H9 (cell line): ENCODE measurements around the gene HES1. TPM values are rescaled to one million over a fixed set of nuclear protein-coding genes. Genes with fewer than 3 reads are reported as not detected.
A peak's percentile ranks its signal among the peaks of the same experiment; 100 is the strongest.

Source experiments
- DNase-seq: peaks from one replicate; pipeline ENCODE4 v3.0.0-alpha.2; 2017
- H2AFZ ChIP-seq: one replicate; pipeline ENCODE4 v1.6.1; 2013; ENCODE audit warnings: mild to moderate bottlenecking, low read length, control low read depth, moderate library complexity
- H2AK5ac ChIP-seq: 2 replicates; pipeline ENCODE4 v1.6.1; 2013; ENCODE audit warnings: low read length, control low read depth, mixed read lengths; ENCODE audit not compliant: insufficient read length
- H2BK120ac ChIP-seq: one replicate; pipeline ENCODE4 v1.6.1; 2013; ENCODE audit warnings: low read depth, mild to moderate bottlenecking, low read length, control low read depth, inconsistent platforms; ENCODE audit not compliant: poor library complexity, severe bottlenecking
- H2BK12ac ChIP-seq: 2 replicates; pipeline ENCODE4 v1.6.1; 2013; ENCODE audit warnings: low read length, control low read depth, mixed read lengths, low read depth; ENCODE audit not compliant: insufficient read length
- H2BK15ac ChIP-seq: 2 replicates; pipeline ENCODE4 v1.6.1; 2013; ENCODE audit warnings: low read depth, low read length, control low read depth
- H2BK20ac ChIP-seq: one replicate; pipeline ENCODE4 v1.6.1; 2013; ENCODE audit warnings: low read depth, mild to moderate bottlenecking, low read length, control low read depth, inconsistent platforms; ENCODE audit not compliant: poor library complexity, severe bottlenecking
- H2BK5ac ChIP-seq: 2 replicates; pipeline ENCODE4 v1.6.1; 2013; ENCODE audit warnings: low read length, control low read depth, mixed read lengths; ENCODE audit not compliant: insufficient read length
- H3K14ac ChIP-seq: 2 replicates; pipeline ENCODE4 v1.6.1; 2013; ENCODE audit warnings: low read length, control low read depth; ENCODE audit not compliant: insufficient read depth
- H3K18ac ChIP-seq: 2 replicates; pipeline ENCODE4 v1.6.1; 2013; ENCODE audit warnings: low read depth, mild to moderate bottlenecking, mixed read lengths, low read length, control low read depth; ENCODE audit not compliant: insufficient read length
- H3K23ac ChIP-seq: 2 replicates; pipeline ENCODE4 v1.6.1; 2013; ENCODE audit warnings: low read length, control low read depth, mixed read lengths, low read depth; ENCODE audit not compliant: insufficient read length
- H3K23me2 ChIP-seq: 2 replicates; pipeline ENCODE4 v1.6.1; 2013; ENCODE audit warnings: low read depth, mild to moderate bottlenecking, mixed read lengths, low read length, control low read depth; ENCODE audit not compliant: insufficient read length, poor library complexity, severe bottlenecking
- H3K27ac ChIP-seq: 2 replicates; pipeline ENCODE4 v1.5.1; 2013; ENCODE audit warnings: low read length, control low read depth, mixed read lengths, low read depth; ENCODE audit not compliant: insufficient read length
- H3K27me3 ChIP-seq: 2 replicates; pipeline ENCODE4 v1.6.1; 2013; ENCODE audit warnings: low read length, control low read depth, inconsistent platforms; ENCODE audit not compliant: insufficient read depth
- H3K4ac ChIP-seq: 2 replicates; pipeline ENCODE4 v1.6.1; 2013; ENCODE audit warnings: low read depth, mild to moderate bottlenecking, control low read depth, inconsistent platforms, low read length, moderate library complexity
- H3K4me1 ChIP-seq: 2 replicates; pipeline ENCODE4 v1.6.1; 2013; ENCODE audit warnings: low read length, control low read depth, inconsistent platforms; ENCODE audit not compliant: insufficient read depth
- H3K4me2 ChIP-seq: 2 replicates; pipeline ENCODE4 v1.6.1; 2013; ENCODE audit warnings: low read length, control low read depth, mixed read lengths; ENCODE audit not compliant: insufficient read length, insufficient read depth
- H3K56ac ChIP-seq: 2 replicates; pipeline ENCODE4 v1.6.1; 2013; ENCODE audit warnings: low read depth, mild to moderate bottlenecking, mixed read lengths, low read length, control low read depth; ENCODE audit not compliant: insufficient read length
- H3K79me1 ChIP-seq: 2 replicates; pipeline ENCODE4 v1.6.1; 2013; ENCODE audit warnings: low read depth, mild to moderate bottlenecking, moderate library complexity, low read length, control low read depth, inconsistent platforms; ENCODE audit not compliant: insufficient read depth, poor library complexity, severe bottlenecking
- H3K79me2 ChIP-seq: 2 replicates; pipeline ENCODE4 v1.6.1; 2013; ENCODE audit warnings: low read length, control low read depth, inconsistent platforms; ENCODE audit not compliant: insufficient read depth
- H3K9ac ChIP-seq: 2 replicates; pipeline ENCODE4 v1.6.1; 2013; ENCODE audit warnings: low read length, control low read depth, mixed read lengths; ENCODE audit not compliant: insufficient read length; ENCODE audit errors: extremely low read depth
- H3K9me3 ChIP-seq: one replicate; pipeline ENCODE4 v1.6.1; 2013; ENCODE audit warnings: low read depth, low read length, inconsistent platforms; ENCODE audit not compliant: control insufficient read depth
- H3T11ph ChIP-seq: one replicate; pipeline ENCODE4 v1.6.1; 2013; ENCODE audit warnings: mild to moderate bottlenecking, low read length, control low read depth, inconsistent platforms
- H4K20me1 ChIP-seq: one replicate; pipeline ENCODE4 v1.6.1; 2013; ENCODE audit not compliant: control insufficient read depth, insufficient read length, insufficient read depth
- H4K5ac ChIP-seq: 2 replicates; pipeline ENCODE4 v1.6.1; 2013; ENCODE audit warnings: low read depth, mild to moderate bottlenecking, mixed read lengths, low read length, control low read depth; ENCODE audit not compliant: insufficient read length
- H4K8ac ChIP-seq: replicated peaks from 2 replicates; pipeline ENCODE4 v1.6.1; 2013; ENCODE audit warnings: low read length, control low read depth, mixed read lengths, low read depth; ENCODE audit not compliant: insufficient read length
- H4K91ac ChIP-seq: 2 replicates; pipeline ENCODE4 v1.6.1; 2013; ENCODE audit warnings: low read depth, mild to moderate bottlenecking, moderate library complexity, mixed read lengths, low read length, control low read depth; ENCODE audit not compliant: insufficient read length
- H3K27ac Mint-ChIP-seq, 3 experiments: 2 replicates in 2 of 3; 3 replicates in 1 of 3; pipeline ENCODE4 v1.8.0; 2020 to 2021; ENCODE audit warnings: mixed read lengths in 3 of 3, mild to moderate bottlenecking in 1 of 3, moderate library complexity in 1 of 3
- H3K27me3 Mint-ChIP-seq: 2 replicates; pipeline ENCODE4 v1.8.0; 2021; ENCODE audit warnings: low read depth, mild to moderate bottlenecking, moderate library complexity, mixed read lengths
- H3K36me3 Mint-ChIP-seq, 3 experiments: 2 replicates in 2 of 3; 3 replicates in 1 of 3; pipeline ENCODE4 v1.8.0; 2020 to 2021; ENCODE audit warnings: low read depth in 3 of 3, mixed read lengths in 3 of 3; ENCODE audit not compliant: insufficient read depth in 1 of 3
- H3K4me1 Mint-ChIP-seq, 2 experiments: 2 replicates each; pipeline ENCODE4 v1.8.0; 2020; ENCODE audit warnings: mixed read lengths in 2 of 2
- H3K4me3 Mint-ChIP-seq, 2 experiments: 2 replicates in 1 of 2; 3 replicates in 1 of 2; pipeline ENCODE4 v1.8.0; 2020 to 2021; ENCODE audit warnings: mild to moderate bottlenecking in 2 of 2, mixed read lengths in 2 of 2, moderate library complexity in 1 of 2
- H3K9me3 Mint-ChIP-seq, 2 experiments: 2 replicates in 1 of 2; 3 replicates in 1 of 2; pipeline ENCODE4 v1.8.0; 2020; ENCODE audit warnings: mild to moderate bottlenecking in 2 of 2, mixed read lengths in 2 of 2, moderate library complexity in 1 of 2
- whole genome bisulfite sequencing: extraction: QIAGEN DNeasy Blood & Tissue Kit; methylation state at CpG from one replicate; pipeline ENCODE4 v1.1.7; 2013; ENCODE audit warnings: missing lambda C conversion rate, low lambda C conversion rate, mixed read lengths; ENCODE audit not compliant: insufficient read length; ENCODE audit errors: extremely low coverage; 5-methylcytosine and 5-hydroxymethylcytosine counted together
- total RNA-seq: library from RNA; stranded (reverse); gene quantifications from 2 replicates; pipeline ENCODE4 v1.2.1, GENCODE V29; 2021
- TF ChIP-seq, protein P1 (sequence below): fragments of 200-600 bp; sonication (generic); conservative IDR thresholded peaks from 3 replicates; pipeline ENCODE4 v1.8.0; 2021; ENCODE audit warnings: antibody characterized with exemption, mild to moderate bottlenecking

The HES1 gene
- total RNA-seq, 1 experiment from 2014 or later, result 23.2 TPM

GRCh38 chr3:194184801-194185200, 48.9 kb downstream of the HES1 start:
- Histone ChIP-seq H3K27ac (no peak overlapping the region), H3K4me1 (no peaks in the 10 kb centered on the region; the same call in 1 of the 2 replicates), H3K79me2 (no peaks in the 10 kb centered on the region), H2AFZ (no peak overlapping the region), H3K56ac (no peak overlapping the region), H3K4ac (no peak overlapping the region), H3K18ac (no peak overlapping the region), H3K23ac (no peak overlapping the region), H2BK12ac (no peak overlapping the region), H2BK15ac (no peak overlapping the region), H2AK5ac (no peak overlapping the region), H4K8ac (no peak overlapping the region), H3K14ac (no peak overlapping the region), H3K23me2 (no peaks in the 10 kb centered on the region), H3K9ac (no peak overlapping the region), H3K79me1 (no peaks in the 10 kb centered on the region), H3K4me2 (no peak overlapping the region), H3K27me3 (no peaks in the 10 kb centered on the region), H3K9me3 (no peaks in the 10 kb centered on the region), H2BK20ac (no peak overlapping the region), H3T11ph (no peak overlapping the region), H2BK5ac (no peak overlapping the region), H4K5ac (no peak overlapping the region), H4K20me1 (no peaks in the 10 kb centered on the region), H4K91ac (no peak overlapping the region), H2BK120ac (no peak overlapping the region)
- H3K27me3 Mint-ChIP-seq, result peaks cover 1% of the 10 kb centered on the region; the same call in 1 of the 2 replicates
- WGBS, result no CpG with 5 or more reads among the region's 1 CpG
- TF ChIP-seq, protein P1, sequence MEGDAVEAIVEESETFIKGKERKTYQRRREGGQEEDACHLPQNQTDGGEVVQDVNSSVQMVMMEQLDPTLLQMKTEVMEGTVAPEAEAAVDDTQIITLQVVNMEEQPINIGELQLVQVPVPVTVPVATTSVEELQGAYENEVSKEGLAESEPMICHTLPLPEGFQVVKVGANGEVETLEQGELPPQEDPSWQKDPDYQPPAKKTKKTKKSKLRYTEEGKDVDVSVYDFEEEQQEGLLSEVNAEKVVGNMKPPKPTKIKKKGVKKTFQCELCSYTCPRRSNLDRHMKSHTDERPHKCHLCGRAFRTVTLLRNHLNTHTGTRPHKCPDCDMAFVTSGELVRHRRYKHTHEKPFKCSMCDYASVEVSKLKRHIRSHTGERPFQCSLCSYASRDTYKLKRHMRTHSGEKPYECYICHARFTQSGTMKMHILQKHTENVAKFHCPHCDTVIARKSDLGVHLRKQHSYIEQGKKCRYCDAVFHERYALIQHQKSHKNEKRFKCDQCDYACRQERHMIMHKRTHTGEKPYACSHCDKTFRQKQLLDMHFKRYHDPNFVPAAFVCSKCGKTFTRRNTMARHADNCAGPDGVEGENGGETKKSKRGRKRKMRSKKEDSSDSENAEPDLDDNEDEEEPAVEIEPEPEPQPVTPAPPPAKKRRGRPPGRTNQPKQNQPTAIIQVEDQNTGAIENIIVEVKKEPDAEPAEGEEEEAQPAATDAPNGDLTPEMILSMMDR, result no peak
- H3K9me3 Mint-ChIP-seq, result no peaks in the 10 kb centered on the region
- H3K27ac Mint-ChIP-seq, result peak overlapping the region in 1 of 3 experiments; percentile 90; a peak in 2 of 7 replicates
- peaks cover 18 to 20% of the 10 kb centered on the region in 2 experiments for H3K4me1 Mint-ChIP-seq
- DNase-seq, result no peak
- no peaks in the 10 kb centered on the region for H3K36me3 Mint-ChIP-seq
- no peak overlapping the region for H3K4me3 Mint-ChIP-seq
